Raji (cell line): ENCODE data around the gene MPIG6B.

Experiments used
- POLR2A ChIP-seq: IDR thresholded peaks from 2 replicates; pipeline ENCODE4 v1.6.1; 2011; ENCODE audit warnings: low read depth, low read length, control low read depth; ENCODE audit not compliant: insufficient read depth

Gene MPIG6B

DNA sequence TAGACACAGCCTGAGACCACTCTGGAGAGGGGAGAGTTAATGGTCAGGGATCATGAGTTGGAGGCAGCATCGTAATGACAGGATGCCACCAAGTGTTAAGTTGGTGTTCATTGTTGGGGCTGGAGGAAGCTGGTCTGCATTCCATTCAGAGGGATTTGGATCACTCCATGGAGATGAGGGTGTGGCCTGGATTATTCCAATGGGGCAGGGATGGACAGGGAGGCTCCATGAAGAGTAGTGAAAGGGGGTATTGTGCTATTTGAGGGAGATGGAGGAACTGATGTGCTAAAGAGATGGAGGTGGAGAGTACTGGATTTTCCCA is 40.4 kb downstream of the MPIG6B start:
- TF ChIP-seq POLR2A, result no peak

DNA sequence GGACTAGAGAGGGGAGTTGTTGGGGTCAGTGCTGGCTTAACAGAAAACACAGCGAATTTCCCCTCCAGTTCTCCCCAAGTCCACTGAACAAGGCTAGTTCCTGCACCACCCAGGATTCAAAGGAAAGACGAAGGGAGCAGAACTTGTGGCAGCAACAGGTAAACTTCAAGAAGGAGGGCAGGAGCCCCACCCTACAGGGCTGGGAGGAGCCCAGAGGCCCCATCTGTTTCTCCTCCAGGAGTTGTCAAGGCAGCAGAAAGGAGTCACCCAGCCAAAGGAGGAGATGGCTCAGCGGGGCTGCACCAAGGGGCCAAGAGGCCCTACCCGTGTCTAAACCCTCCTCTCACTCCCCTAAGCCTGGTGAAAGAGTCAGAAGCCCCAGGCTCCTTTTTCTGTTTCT is 41.0 kb downstream of the MPIG6B start:
- no peak for TF ChIP-seq POLR2A

DNA sequence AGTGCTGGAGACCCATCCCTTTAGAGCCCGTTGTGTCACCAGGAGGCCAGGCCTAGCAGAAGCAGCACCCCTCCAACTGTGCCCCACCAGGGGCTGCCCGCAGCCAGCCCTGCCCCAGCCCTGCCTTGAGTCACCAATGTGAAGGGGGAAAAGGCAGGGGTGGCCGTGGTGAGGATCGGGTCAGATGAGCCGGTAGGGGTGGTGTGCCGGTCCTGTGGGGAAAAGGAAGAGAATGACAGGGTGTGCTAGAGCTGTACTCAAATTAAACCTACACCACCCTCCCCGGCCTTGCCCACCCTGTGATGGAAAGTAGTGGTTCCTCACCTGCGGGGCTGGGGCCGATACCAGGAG is 42.4 kb downstream of the MPIG6B start:
- no peak for TF ChIP-seq POLR2A

DNA sequence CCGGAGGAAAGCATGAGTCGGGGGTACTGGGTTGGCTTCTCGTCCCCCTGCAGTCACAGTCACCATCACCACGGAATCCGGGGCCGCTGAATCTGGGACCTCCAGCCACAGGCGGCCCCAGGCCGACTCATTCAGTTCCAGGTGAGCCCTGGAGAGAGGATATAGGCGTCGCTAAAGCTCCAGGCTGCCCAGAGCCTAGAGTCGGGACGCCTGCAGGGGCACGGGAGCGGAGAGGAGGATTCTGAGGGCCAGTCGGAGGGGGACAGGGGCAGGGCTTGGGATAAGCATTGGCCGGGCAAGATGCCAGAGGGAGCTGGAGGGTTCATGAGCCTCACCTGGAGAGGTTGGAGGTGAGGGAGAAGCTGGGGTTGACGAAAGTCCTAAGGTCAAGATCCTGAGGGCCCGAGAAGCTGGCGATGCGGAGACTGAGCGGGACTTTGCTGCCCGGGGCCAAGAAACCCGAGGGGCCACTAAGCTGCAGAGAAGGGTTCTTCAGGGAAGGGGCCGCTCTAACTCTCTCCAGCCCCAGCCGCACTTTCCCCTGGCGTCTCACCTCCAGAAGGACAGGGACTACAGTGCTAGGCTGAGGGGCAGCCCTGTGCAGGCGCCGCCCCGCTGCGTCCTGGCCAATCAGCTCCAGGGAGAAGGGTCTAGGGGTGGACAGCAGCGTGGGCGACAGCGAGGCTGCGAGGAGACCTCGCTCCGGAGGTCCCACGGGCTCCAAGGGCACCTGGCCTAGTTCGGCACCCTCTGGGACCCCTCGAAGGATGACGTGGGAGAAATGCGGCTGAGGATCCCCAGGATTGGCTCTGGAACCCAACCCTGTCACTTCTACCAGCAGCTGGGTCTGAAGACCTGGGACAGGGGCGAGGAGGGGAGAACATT is 43.0 kb downstream of the MPIG6B start:
- TF ChIP-seq POLR2A, result no peak

DNA sequence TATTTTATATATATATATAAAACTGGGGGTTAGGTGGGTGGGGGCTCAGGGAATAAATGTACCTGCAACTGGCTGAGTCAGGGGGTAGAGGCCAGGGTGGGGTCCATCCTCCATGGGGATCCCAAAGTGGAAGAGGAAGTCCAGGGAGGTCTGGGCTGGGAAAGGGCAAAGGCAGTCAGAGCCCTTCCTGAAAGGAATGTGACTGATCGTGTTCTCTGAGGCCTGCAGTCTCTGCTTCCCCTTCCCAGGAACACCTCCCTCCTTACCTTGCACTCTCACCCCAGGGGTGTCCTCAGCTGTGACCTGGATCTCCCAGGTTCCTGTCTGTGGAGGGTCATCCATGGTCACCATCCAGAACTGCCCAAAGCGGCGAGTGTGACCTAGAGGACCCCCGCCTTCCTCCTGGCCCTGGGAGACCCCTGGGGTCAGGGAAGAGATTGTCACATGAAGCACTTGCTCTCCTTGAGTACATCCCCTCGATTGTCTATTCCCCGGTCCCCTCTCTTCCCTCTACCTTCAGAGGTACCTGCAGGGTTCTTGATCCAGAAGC is 44.0 kb downstream of the MPIG6B start:
- TF ChIP-seq POLR2A, result no peak

DNA sequence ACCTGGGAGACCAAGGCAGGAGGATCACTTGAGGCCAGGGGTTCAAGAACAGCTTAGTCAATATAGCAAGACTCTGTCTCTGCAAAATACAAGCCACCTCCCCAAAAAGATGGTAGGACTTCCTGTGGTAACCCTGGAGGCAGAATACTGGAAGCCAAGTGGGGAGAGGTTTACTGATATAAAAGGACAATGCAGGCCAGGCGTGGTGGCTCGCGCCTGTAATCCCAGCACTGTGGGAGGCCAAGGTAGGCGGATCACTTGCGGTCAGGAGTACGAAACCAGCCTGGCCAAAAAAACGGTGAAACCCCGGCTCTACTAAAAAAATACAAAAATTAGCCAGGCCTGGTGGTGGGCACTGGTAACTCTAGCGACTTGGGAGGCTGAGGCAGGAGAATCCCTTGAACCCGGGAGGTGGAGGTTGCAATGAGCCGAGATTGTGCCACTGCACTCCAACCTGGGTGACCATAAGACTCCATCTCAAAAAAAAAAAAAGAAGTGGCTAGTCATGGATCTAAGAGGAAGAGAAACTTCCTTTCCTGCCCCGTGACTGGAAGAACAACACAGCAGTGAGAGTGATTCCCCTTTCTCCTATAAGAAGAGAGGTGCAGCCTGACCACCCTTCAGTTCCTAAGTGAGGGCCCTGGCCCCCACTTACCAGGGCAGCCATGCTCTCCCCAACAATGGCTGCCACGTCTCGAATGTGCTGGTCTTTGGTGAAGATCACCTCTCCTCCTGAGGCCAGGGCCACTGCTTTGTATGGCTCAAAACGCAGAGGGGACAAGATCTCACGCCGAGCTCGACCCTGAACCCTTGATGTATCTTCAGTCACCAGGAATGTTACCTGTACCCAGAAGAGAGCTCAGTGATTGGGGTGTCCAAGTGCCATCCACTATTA is 45.4 kb downstream of the MPIG6B start:
- no peak for TF ChIP-seq POLR2A

DNA sequence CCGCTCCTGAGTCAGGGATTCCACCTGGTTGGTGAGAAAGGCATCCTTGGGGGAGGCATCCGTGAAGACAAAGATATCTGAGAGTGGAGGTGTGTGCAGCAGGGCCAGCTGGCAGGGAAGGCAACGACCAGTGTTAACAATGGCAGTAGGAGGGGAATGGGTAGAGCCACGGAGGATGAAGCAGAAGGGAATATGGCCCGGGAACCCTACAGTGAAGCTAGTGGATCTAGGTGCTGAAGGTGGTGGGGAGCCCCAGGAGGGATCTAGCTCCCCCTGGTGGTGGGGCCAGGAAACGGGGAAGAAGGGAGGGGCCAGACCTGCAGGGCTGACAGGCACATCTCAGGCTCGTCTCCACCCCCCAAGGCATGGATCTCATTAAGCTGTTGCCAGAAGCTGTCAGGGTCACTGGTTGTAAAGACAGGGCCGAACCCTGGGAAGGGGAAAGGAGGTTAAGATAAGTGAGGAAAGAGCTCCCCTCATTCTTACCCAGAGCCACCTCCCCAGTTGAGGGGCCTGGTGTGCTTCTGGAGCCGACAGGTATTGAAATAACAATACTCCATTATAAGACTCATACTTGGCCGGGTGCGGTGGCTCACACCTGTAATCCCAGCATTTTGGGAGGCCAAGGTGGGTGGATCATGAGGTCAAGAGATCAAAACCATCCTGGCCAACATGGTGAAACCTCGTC is 46.7 kb downstream of the MPIG6B start:
- no peak for TF ChIP-seq POLR2A

DNA sequence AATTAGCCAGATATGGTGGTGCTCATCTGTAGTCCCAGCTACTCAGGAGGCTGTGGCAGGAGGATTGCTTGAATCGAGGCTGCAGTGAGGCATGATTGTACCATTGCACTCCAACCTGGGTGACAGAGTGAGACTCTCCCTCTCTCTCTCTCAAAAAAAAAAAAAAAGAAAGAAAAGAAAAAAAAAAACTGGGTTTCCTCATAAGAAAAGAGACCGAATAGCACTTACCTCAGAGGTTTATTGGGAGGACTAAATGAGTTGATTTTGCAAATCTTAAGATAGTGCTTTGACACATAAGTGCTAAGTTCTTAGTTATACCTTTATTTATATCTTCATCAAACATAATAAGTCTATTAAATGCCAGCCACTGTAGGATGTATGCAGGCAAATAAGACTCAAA is 47.7 kb downstream of the MPIG6B start:
- no peak for TF ChIP-seq POLR2A

DNA sequence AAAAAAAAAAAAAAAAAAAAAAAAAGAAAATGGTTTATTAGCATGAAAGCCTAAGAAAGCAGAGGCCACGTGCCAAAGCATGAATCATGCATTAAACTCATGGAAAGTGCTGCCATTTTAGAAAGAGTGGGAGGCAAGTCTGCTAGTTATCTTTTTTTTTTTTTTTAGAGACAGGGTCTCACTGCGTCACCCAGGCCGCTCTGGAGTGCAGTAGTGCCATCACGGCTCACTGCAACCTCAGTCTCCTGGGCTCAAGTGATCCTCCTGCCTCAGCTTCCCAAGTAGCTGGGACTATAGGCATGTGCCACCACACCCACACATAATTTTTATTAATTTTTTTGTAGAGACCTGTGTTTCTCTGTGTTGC is 48.8 kb downstream of the MPIG6B start:
- no peak for TF ChIP-seq POLR2A

DNA sequence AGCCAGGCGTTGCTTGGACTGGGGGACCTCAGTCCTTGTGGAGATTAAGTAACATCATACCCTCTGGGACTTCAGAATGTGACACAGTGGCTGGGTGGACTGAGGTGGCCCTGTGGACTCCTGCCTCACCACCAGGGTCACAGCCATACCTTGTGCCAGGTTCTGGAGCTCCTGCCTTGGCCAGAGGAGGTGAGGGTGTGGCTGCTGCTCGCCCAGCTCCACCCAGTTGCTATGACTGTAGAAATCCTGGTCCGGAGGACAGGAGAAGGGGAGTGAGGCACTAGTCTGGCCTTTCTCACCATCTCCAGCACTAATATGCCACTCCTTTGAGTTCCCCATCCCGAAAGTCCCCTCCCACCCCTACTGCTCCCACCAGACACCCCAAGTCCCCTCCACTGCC is 52.0 kb downstream of the MPIG6B start:
- no peak for TF ChIP-seq POLR2A

DNA sequence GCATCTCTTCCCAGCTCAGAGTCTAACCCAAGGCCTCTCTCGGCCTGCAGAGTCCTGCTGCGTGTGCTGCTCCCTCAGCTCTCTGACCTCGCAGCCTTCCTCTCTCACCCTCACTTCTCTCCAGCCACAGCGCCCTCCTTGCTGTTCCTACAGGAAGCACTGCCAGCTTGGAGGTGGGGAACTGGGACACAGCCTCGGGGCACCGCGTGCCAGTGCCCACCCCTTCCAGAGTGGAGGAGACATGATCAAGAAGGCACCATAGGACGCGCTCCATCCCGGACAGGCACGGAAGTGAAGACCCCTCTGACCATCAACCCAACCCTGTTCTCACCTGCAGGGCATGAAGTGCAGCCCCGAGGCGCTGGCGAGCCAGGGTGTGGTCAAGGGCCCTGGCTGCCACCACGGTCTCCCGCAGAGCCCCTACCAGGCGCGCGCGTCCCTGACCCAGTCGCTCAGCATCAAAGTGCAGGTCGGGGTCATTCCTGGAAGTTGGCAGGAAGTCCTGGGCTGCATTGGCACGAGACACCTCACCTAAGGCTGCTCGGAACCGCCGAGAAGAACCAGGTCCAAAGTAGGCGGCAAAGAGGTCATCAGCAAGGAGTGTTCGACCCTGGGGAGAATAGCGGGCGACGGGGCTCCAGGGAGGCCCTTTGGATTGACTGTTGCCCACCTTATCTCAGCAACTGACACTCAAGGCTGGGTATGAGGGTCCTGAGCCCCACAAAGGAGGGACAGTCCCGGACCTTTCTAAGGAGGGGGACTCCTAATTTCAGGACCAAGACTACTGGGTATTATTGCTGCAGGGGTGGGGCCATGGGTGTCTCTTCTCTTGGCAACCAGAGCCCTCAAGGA is 52.7 kb downstream of the MPIG6B start:
- no peak for TF ChIP-seq POLR2A
